HEK293T (cell line): ENCODE data around the gene PRR5.

Experiments
- CTCF ChIA-PET: fragments of 350-600 bp; formaldehyde crosslinking; extraction: SDS; loops from one replicate; lab custom pipeline; 2021; ENCODE audit warnings: antibody characterized with exemption, inconsistent platforms; lab: Yijun Ruan, JAX
- POLR2A ChIA-PET: fragments of 350-600 bp; formaldehyde crosslinking; extraction: SDS; loops from one replicate; lab custom pipeline; 2020; ENCODE audit warnings: antibody characterized with exemption, inconsistent platforms; lab: Yijun Ruan, JAX
- DNase-seq: peaks from one replicate; pipeline ENCODE4 v3.0.0; 2012; ENCODE audit warnings: mixed read lengths; ENCODE audit errors: extremely low spot score
- ARNT ChIP-seq: fragments of 450-650 bp; IDR thresholded peaks from 2 replicates; pipeline ENCODE4 v1.6.1; 2017; ENCODE audit warnings: mild to moderate bottlenecking
- BHLHE40 ChIP-seq: fragments of 450-650 bp; IDR thresholded peaks from 2 replicates; pipeline ENCODE4 v1.6.1; 2016; ENCODE audit warnings: mild to moderate bottlenecking, moderate library complexity, borderline replicate concordance
- CTBP1 ChIP-seq: fragments of 450-650 bp; IDR thresholded peaks from 2 replicates; pipeline ENCODE4 v1.6.1; 2016; ENCODE audit warnings: borderline replicate concordance
- ELF4 ChIP-seq: fragments of 450-650 bp; IDR thresholded peaks from 2 replicates; pipeline ENCODE4 v1.6.1; 2017; ENCODE audit warnings: antibody characterized with exemption
- FOXA1 ChIP-seq: fragments of 450-650 bp; IDR thresholded peaks from 2 replicates; pipeline ENCODE4 v1.6.1; 2016; ENCODE audit warnings: mild to moderate bottlenecking
- FOXK2 ChIP-seq: fragments of 450-650 bp; IDR thresholded peaks from 2 replicates; pipeline ENCODE4 v1.6.1; 2016; ENCODE audit warnings: mild to moderate bottlenecking
- FOXM1 ChIP-seq: fragments of 450-650 bp; IDR thresholded peaks from 2 replicates; pipeline ENCODE4 v1.6.1; 2017; ENCODE audit warnings: mild to moderate bottlenecking, borderline replicate concordance
- HDGF ChIP-seq: fragments of 450-650 bp; IDR thresholded peaks from 2 replicates; pipeline ENCODE4 v1.6.1; 2017; ENCODE audit warnings: antibody characterized with exemption, borderline replicate concordance
- L3MBTL2 ChIP-seq: fragments of 450-650 bp; conservative IDR thresholded peaks from 2 replicates; pipeline ENCODE4 v1.6.1; 2016; ENCODE audit warnings: mild to moderate bottlenecking
- LEF1 ChIP-seq: fragments of 450-650 bp; IDR thresholded peaks from 2 replicates; pipeline ENCODE4 v1.6.1; 2017; ENCODE audit warnings: mild to moderate bottlenecking, borderline replicate concordance
- NFRKB ChIP-seq: fragments of 450-650 bp; IDR thresholded peaks from 2 replicates; pipeline ENCODE4 v1.6.1; 2016; ENCODE audit warnings: mild to moderate bottlenecking, moderate library complexity
- SP1 ChIP-seq: fragments of 450-650 bp; IDR thresholded peaks from 2 replicates; pipeline ENCODE4 v1.6.1; 2017
- SUZ12 ChIP-seq: fragments of 450-650 bp; IDR thresholded peaks from 2 replicates; pipeline ENCODE4 v1.6.1; 2016; ENCODE audit warnings: mild to moderate bottlenecking
- TARDBP ChIP-seq: fragments of 450-650 bp; IDR thresholded peaks from 2 replicates; pipeline ENCODE4 v1.6.1; 2016
- ZNF384 ChIP-seq: fragments of 450-650 bp; IDR thresholded peaks from 2 replicates; pipeline ENCODE4 v1.6.1; 2016
- TF ChIP-seq, protein P1 (sequence below): fragments of 450-650 bp; IDR thresholded peaks from 2 replicates; pipeline ENCODE4 v1.6.1; 2016

The PRR5 gene

DNA sequence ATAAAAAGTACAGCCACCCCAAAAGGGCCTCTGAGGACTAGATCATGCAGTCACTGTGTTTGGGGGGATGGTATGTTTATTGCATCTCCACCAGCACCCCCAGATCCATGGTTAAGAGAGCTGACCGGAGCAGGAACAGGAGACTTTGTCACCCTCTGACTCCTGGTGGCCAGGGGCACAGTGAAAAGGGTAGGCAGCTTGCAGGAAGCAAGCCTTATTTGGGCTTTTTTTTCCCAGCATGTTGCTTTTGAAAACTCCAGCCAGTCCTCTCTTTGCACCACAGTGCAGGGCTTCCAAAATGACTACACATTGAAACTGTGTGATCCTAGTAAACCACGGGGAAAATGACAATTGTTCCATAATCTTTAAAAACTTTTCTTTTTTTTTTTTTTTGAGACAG, 20.6 kb downstream of the PRR5 start:
- TF ChIP-seq TARDBP, result no peak
- no peak for TF ChIP-seq ARNT
- TF ChIP-seq L3MBTL2, result no peak
- TF ChIP-seq SP1, result no peak
- no peak for TF ChIP-seq FOXK2
- no peak for TF ChIP-seq NFRKB
- TF ChIP-seq CTBP1, result no peak
- no peak for TF ChIP-seq BHLHE40
- no peak for TF ChIP-seq SUZ12
- TF ChIP-seq ZNF384, result no peak
- TF ChIP-seq FOXA1, result no peak
- TF ChIP-seq LEF1, result no peak
- TF ChIP-seq, protein P1, sequence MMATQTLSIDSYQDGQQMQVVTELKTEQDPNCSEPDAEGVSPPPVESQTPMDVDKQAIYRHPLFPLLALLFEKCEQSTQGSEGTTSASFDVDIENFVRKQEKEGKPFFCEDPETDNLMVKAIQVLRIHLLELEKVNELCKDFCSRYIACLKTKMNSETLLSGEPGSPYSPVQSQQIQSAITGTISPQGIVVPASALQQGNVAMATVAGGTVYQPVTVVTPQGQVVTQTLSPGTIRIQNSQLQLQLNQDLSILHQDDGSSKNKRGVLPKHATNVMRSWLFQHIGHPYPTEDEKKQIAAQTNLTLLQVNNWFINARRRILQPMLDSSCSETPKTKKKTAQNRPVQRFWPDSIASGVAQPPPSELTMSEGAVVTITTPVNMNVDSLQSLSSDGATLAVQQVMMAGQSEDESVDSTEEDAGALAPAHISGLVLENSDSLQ, result no peak
- TF ChIP-seq FOXM1, result no peak
- no peak for TF ChIP-seq HDGF
- no peak for TF ChIP-seq ELF4
- CTCF ChIA-PET, result no interaction called here
- DNase-seq, result no peak
- POLR2A ChIA-PET, result no interaction called here

DNA sequence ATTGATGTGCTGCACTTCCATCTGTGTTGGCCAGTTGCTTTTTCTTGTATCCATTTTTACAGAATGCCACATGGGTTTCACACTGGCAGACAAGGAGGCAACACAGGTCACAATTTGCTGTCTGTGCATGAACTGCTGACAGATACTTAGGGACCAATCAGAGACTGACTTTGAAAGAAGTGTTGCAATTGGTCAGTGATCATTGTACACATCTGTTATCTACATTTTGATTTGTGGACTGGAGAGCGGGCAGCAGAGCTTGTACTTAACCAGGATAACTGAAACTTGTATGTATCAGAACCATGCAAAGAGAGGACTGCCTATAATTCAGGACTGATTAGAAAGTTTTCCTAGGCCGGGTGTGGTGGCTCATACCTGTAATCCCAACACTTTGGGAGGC, 21.8 kb downstream of the PRR5 start:
- peak; percentile 44 for DNase-seq
- CTCF ChIA-PET, result no interaction called here
- TF ChIP-seq ARNT (no peak), BHLHE40 (no peak)
- POLR2A ChIA-PET, result no interaction called here

DNA sequence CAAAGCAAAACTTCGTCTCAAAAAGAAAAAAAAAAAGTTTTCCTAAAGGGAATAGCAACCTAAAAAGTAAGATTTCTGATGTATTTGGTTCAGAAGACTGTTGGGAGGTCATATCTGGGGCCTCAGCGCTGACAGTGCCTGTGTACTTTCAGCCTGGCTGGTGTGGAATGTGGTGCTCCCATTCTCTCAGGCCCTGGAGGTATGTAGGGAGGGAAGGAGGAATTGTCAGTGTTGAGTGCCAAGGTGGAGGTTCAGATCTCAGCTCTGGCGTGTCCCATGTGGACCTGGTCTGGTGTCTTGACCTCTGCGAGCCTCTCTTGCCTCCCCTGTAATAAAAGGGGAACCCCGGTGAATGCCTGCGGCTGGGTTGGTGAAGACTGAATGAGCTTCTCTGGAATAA, 22.4 kb downstream of the PRR5 start:
- no peak for DNase-seq
- ChIA-PET CTCF (interaction anchor here (0.8 kb wide), 1 partner anchor 11 kb away, joined by 3 read pairs; no protein-coding TSS in a partner anchor), POLR2A (no interaction called here)
- TF ChIP-seq FOXK2 (no peak), NFRKB (no peak), SP1 (no peak), L3MBTL2 (no peak), FOXM1 (no peak), FOXA1 (no peak), ARNT (no peak), HDGF (no peak), CTBP1 (no peak), LEF1 (no peak), ELF4 (no peak)

DNA sequence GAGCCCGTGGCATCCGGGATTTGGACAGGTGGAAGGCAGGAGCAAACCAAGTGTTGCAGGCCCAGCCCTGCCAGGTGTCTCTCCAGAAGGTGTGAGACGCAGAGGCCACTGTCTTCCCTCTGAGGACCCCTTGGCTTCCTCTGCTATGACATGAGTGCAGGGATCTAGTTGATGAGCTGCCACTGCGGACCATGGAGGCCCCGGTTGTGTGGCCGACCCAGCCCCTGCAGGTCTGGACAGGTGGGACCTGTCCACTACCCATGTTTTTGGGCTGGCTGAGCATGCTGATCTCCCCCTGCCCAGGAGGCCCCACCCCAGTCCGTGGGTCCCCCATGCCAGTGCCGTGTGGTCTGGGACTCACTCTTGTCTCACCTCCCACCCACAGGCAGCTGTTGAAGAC, 22.9 kb downstream of the PRR5 start:
- no peak for DNase-seq
- TF ChIP-seq FOXK2 (no peak), CTBP1 (no peak)
- ChIA-PET POLR2A (no interaction called here), CTCF (interaction anchor here (0.8 kb wide), 1 partner anchor 11 kb away, joined by 3 read pairs; no protein-coding TSS in a partner anchor)

DNA sequence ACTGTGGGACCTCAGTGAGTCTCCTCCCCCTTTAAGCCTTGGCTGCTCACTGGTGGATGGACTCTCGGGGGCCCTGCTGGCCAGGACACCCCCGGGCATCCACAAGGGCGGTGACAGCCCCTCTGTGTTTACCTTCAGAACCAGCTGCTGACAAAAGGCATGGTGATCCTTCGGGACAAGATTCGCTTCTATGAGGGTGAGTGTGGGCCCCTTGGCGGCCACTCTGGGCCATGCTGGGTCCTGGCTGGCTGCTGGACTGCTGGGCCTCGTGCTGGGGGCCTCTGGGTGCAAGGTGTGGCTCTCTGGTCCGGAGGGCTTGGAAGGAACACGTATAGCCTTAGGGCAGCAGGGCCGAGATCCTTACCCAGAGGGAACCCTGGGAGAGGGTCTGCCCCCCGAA, 24.4 kb downstream of the PRR5 start:
- CTCF ChIA-PET, result no interaction called here
- DNase-seq, result no peak
- TF ChIP-seq HDGF (no peak), L3MBTL2 (no peak), FOXA1 (no peak), ARNT (no peak), LEF1 (no peak)
- TF ChIP-seq, protein P1, result no peak
- POLR2A ChIA-PET, result no interaction called here

DNA sequence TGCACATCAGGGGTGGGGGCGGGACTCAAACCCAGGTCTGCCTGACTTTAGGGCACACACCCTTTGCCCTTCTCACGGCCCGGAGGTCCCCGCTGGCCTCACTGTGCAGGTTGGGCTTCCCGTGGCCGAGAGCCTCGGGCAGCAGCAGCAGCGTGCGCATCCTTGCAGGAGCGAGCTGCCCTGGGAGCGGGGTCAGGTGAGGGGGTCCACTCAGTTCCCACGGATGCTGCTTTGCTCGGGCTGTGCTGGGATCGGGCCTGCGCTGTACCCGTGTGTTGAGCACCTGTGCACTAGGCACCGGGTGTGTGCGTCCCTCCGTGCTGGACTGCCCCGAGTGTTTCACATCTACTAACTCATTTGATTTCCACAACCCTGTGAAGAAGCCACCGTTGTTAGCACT, 25.1 kb downstream of the PRR5 start:
- ChIA-PET CTCF (no interaction called here), POLR2A (no interaction called here)
- DNase-seq, result no peak
- TF ChIP-seq HDGF (no peak), FOXA1 (no peak), SP1 (no peak), FOXM1 (no peak), TARDBP (no peak), ZNF384 (no peak), NFRKB (no peak), ELF4 (no peak)

DNA sequence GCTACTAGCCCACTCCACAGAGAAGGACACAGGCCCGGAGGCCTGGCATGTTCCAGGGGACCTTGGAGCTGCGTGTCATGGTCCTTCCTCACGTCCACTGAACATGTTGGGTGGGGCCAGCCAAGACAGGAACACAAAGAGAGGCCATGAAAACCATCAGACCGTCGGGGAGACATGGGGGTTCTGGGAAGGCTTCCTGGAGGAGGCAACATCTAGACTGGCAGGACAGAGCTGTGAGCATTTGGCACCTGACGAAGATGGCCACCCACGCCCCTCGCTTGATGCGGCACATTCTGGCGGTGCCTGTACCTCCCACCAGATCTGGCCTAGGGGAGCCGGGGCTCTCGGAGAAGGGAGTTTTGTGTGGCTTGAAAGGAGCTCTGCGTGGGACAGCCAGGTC, 25.7 kb downstream of the PRR5 start:
- DNase-seq, result no peak
- ChIA-PET POLR2A (no interaction called here), CTCF (no interaction called here)
- TF ChIP-seq LEF1 (no peak), SUZ12 (no peak), BHLHE40 (no peak), ELF4 (no peak), FOXA1 (no peak), NFRKB (no peak), HDGF (no peak), CTBP1 (no peak), SP1 (no peak), FOXK2 (no peak), TARDBP (no peak), ZNF384 (no peak), L3MBTL2 (no peak), ARNT (no peak), FOXM1 (no peak)
- TF ChIP-seq, protein P1, result no peak

DNA sequence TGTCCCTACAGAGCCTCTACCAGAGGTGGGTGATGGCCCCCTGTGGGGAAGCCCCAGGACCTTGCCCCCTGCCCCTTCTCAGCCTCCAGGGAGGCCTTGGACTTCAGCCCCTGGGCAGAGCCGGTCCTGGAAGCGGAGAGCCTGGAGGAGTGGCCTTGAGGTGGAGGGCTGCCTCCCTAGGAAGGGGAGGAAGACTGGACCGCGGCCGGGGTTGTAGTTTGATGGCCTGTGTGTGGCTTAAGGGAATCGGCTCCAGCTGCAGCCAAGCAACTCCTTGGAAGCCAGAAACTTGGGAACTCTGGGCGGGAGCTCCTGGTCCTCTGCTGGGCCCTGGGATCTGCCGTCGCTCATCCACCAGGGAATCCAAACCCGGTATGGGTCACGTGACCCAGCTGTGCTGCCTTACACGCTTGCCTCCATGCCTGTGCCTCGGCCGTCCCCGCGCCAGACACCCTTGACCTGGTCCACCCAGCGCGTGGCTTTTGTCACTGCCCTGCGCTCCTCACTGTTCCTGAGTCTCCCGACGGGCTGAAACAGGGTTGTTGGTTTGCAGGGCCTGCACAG, 26.8 kb downstream of the PRR5 start:
- ChIA-PET CTCF (no interaction called here), POLR2A (no interaction called here)
- no peak for TF ChIP-seq ARNT
- no peak for TF ChIP-seq LEF1
- TF ChIP-seq ZNF384, result no peak
- TF ChIP-seq TARDBP, result no peak
- TF ChIP-seq CTBP1, result no peak
- no peak for TF ChIP-seq FOXA1
- TF ChIP-seq ELF4, result no peak
- no peak for TF ChIP-seq BHLHE40
- TF ChIP-seq SUZ12, result no peak
- TF ChIP-seq NFRKB, result no peak
- no peak for TF ChIP-seq FOXK2
- no peak for TF ChIP-seq SP1
- TF ChIP-seq FOXM1, result no peak
- TF ChIP-seq HDGF, result no peak
- TF ChIP-seq L3MBTL2, result no peak
- TF ChIP-seq, protein P1, result no peak
- no peak for DNase-seq
